ENCODE results near the gene INSC. TPM values are rescaled to one million over a fixed set of nuclear protein-coding genes. Genes with fewer than 3 reads are reported as not detected.

INSC gene
- total and polyA plus RNA-seq, 12 donors = 0.11 to 1.4 (median 0.61) TPM; not detected in 4

DNA sequence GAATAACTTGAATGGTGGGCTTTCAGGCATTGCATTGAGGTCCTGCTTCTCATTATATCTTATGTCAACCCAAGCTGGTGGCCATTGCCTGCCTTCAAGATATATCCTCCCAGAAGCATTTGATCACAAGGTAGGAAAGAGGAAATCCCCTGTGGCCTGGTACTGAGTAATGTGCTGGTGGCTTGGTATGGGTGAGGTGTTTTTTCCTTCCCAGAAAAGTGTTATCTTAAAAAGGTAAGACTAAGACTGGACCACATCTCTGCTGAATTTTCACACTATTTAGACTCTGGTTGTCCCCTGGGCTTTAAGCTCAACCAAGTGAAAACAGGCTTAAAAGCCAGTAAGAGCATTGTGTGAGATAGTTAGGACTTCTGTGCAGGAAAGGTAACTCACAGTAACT, 3.7 kb downstream of the INSC start:
- H3K36me3 ChIP-seq (replicated peaks in 1 of 2) = no peaks in the 10 kb centered on the region
- peaks cover 7% of the 10 kb centered on the region for H3K27me3 ChIP-seq
- intact Hi-C loops (cut with DNase I) = no loop called here
- DNase-seq = no peak
- no peak overlapping the region for H3K4me3 ChIP-seq
- H3K27ac ChIP-seq = no peak overlapping the region
- TF ChIP-seq POLR2A (IDR thresholded peaks at IDR 0.05) = no peak
- TF ChIP-seq, protein P1, sequence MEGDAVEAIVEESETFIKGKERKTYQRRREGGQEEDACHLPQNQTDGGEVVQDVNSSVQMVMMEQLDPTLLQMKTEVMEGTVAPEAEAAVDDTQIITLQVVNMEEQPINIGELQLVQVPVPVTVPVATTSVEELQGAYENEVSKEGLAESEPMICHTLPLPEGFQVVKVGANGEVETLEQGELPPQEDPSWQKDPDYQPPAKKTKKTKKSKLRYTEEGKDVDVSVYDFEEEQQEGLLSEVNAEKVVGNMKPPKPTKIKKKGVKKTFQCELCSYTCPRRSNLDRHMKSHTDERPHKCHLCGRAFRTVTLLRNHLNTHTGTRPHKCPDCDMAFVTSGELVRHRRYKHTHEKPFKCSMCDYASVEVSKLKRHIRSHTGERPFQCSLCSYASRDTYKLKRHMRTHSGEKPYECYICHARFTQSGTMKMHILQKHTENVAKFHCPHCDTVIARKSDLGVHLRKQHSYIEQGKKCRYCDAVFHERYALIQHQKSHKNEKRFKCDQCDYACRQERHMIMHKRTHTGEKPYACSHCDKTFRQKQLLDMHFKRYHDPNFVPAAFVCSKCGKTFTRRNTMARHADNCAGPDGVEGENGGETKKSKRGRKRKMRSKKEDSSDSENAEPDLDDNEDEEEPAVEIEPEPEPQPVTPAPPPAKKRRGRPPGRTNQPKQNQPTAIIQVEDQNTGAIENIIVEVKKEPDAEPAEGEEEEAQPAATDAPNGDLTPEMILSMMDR (IDR thresholded peaks at IDR 0.05) = no peak
- no peaks in the 10 kb centered on the region for H3K4me1 ChIP-seq (replicated peaks in 1 of 2)
- H3K9me3 ChIP-seq (replicated peaks in 1 of 3) = no peaks in the 10 kb centered on the region

DNA sequence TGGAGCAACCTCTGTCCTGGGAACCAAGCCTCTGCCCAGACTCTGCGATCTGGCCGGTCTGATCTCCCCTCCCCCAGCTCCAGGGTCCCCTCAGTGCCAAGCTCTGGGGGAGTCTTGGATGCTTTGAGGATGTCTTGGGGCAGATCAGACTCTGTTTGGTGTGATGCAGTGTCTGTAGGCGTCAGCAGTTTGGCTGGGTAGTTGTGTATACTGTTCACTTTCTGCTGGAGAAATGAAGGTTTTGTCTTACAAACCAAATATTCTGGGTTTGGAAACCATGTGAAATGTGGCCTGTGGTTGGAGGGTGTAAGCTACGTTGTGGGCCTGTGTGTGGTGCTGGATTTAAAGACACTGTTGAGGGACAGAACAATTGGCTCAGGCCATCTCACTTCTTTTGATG, 4.6 kb downstream of the INSC start:
- H3K9me3 ChIP-seq (replicated peaks in 1 of 3) = no peaks in the 10 kb centered on the region
- H3K4me3 ChIP-seq = no peak overlapping the region
- no peaks in the 10 kb centered on the region for H3K36me3 ChIP-seq (replicated peaks in 1 of 2)
- peaks cover 7% of the 10 kb centered on the region for H3K27me3 ChIP-seq
- no peak for DNase-seq
- H3K4me1 ChIP-seq (replicated peaks in 1 of 2) = no peaks in the 10 kb centered on the region
- intact Hi-C loops (cut with DNase I) = no loop called here
- H3K27ac ChIP-seq = no peak overlapping the region
- 74 to 83% (median 76%) methylated on average over 4 of the region's 4 CpGs for WGBS, 4 donors
- TF ChIP-seq, protein P1 (IDR thresholded peaks at IDR 0.05) = no peak
- no peak for TF ChIP-seq POLR2A (IDR thresholded peaks at IDR 0.05)

DNA sequence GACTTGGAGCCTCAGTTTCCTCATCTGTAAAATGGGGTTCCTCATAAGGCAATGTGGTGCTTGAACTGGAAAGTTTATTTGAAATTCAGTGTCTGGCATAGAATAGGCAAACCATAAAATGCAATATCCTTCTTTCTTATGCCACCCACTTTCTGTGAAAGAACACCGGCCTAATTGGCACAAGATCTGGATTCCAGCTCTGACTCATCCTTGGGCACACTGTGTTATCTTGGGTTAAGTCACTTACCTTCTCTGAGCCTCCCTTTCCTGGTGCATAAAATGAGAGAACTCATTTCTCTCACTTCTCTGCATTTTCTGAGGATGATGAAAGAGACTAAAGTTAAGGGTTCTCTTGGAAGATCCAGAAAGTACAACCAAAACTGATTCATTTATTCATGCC, 5.1 kb downstream of the INSC start:
- no peak for DNase-seq
- Histone ChIP-seq H3K9me3 (replicated peaks in 1 of 3) (no peaks in the 10 kb centered on the region), H3K27me3 (peaks cover 4% of the 10 kb centered on the region), H3K36me3 (replicated peaks in 1 of 2) (no peaks in the 10 kb centered on the region), H3K4me3 (no peak overlapping the region), H3K4me1 (replicated peaks in 1 of 2) (no peaks in the 10 kb centered on the region), H3K27ac (no peak overlapping the region)
- 39 to 58% (median 42%) methylated on average over 1 of the region's 1 CpG for WGBS, 4 donors
- intact Hi-C loops (cut with DNase I) = no loop called here
- TF ChIP-seq, protein P1 (IDR thresholded peaks at IDR 0.05) = no peak
- TF ChIP-seq POLR2A (IDR thresholded peaks at IDR 0.05) = no peak

DNA sequence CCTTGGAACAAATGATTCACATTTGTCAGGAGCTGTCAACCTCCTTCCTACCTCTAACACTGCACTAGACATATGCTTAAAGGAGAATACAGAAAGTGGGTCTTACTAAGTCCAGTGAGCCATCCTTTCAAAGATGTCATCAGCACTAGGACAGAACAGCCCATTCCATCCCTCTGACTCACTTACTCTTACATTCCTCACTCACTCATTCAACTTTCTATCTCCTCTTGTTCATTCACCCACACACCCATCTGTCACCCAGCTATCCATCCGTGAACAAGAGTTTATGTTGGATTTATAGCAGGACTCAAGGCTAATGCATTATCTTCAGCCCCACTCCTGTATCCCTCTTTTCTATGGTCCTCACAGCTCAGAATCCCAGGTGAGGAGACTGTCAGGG, 9.1 kb downstream of the INSC start:
- Histone ChIP-seq H3K27me3 (no peaks in the 10 kb centered on the region), H3K9me3 (replicated peaks in 1 of 3) (no peaks in the 10 kb centered on the region), H3K4me1 (replicated peaks in 1 of 2) (no peaks in the 10 kb centered on the region), H3K36me3 (replicated peaks in 1 of 2) (no peaks in the 10 kb centered on the region), H3K4me3 (no peak overlapping the region), H3K27ac (no peak overlapping the region)
- intact Hi-C loops (cut with DNase I) = no loop called here
- DNase-seq = no peak
- WGBS, 4 donors = 50 to 62% (median 55%) methylated on average over 1 of the region's 1 CpG
- no peak for TF ChIP-seq POLR2A (IDR thresholded peaks at IDR 0.05)
- TF ChIP-seq, protein P1 (IDR thresholded peaks at IDR 0.05) = no peak
